SK-N-SH treated with all-trans-retinoic acid at 6 μM for 48 hours (cell line): ENCODE data around the gene ZNF214.

Source experiments
- ATAC-seq: fragments of 200-7000 bp; cut with Tn5 transposase; 3 replicates; pipeline ENCODE4 v1.9.1; 2020; ENCODE audit warnings: mild to moderate bottlenecking, moderate library complexity
- ARNTL ChIP-seq: fragments of 450-650 bp; formaldehyde crosslinking; IDR thresholded peaks from 2 replicates; pipeline ENCODE4 v1.5.0; 2020; ENCODE audit warnings: low read depth, mild to moderate bottlenecking, moderate library complexity, borderline replicate concordance
- BACH2 ChIP-seq: fragments of 250-450 bp; sonication (Bioruptor Pico); IDR thresholded peaks from 2 replicates; pipeline ENCODE4 v1.9.0; 2021; ENCODE audit warnings: mild to moderate bottlenecking, borderline replicate concordance
- CREB5 ChIP-seq: fragments of 250-450 bp; sonication (Bioruptor Pico); IDR thresholded peaks from 2 replicates; pipeline ENCODE4 v1.5.1; 2020; ENCODE audit warnings: low read depth, mild to moderate bottlenecking, moderate library complexity
- CSDC2 ChIP-seq: fragments of 250-450 bp; sonication (Bioruptor Pico); IDR thresholded peaks from 2 replicates; pipeline ENCODE4 v1.5.0; 2020; ENCODE audit warnings: mild to moderate bottlenecking, moderate library complexity
- CSRNP3 ChIP-seq: fragments of 250-450 bp; sonication (Bioruptor Pico); IDR thresholded peaks from 2 replicates; pipeline ENCODE4 v1.5.1; 2021; ENCODE audit warnings: mild to moderate bottlenecking, moderate library complexity
- ESRRG ChIP-seq: fragments of 250-450 bp; sonication (Bioruptor Pico); IDR thresholded peaks from 2 replicates; pipeline ENCODE4 v1.6.1; 2021; ENCODE audit warnings: mild to moderate bottlenecking
- GLIS3 ChIP-seq: fragments of 250-450 bp; sonication (Bioruptor Pico); IDR thresholded peaks from 2 replicates; pipeline ENCODE4 v1.5.0; 2020; ENCODE audit warnings: mild to moderate bottlenecking, moderate library complexity
- ISL1 ChIP-seq: fragments of 250-450 bp; sonication (Bioruptor Pico); IDR thresholded peaks from 2 replicates; pipeline ENCODE4 v2.1.2; 2022; ENCODE audit warnings: mild to moderate bottlenecking, moderate library complexity
- OSR1 ChIP-seq: fragments of 250-450 bp; sonication (Bioruptor Pico); IDR thresholded peaks from 2 replicates; pipeline ENCODE4 v1.8.0; 2022; ENCODE audit warnings: moderate library complexity, mild to moderate bottlenecking, inconsistent platforms
- PATZ1 ChIP-seq: fragments of 250-450 bp; sonication (Bioruptor Pico); IDR thresholded peaks from 2 replicates; pipeline ENCODE4 v1.8.0; 2020; ENCODE audit warnings: mild to moderate bottlenecking, moderate library complexity, borderline replicate concordance
- POU6F1 ChIP-seq: fragments of 250-450 bp; sonication (Bioruptor Pico); IDR thresholded peaks from 2 replicates; pipeline ENCODE4 v1.8.0; 2021; ENCODE audit warnings: low read depth, mild to moderate bottlenecking, moderate library complexity, borderline replicate concordance
- PPARA ChIP-seq: fragments of 250-450 bp; sonication (Bioruptor Pico); IDR thresholded peaks from 2 replicates; pipeline ENCODE4 v1.5.0; 2020; ENCODE audit warnings: mild to moderate bottlenecking, borderline replicate concordance
- RARB ChIP-seq: fragments of 250-450 bp; sonication (Bioruptor Pico); IDR thresholded peaks from 2 replicates; pipeline ENCODE4 v1.8.0; 2021; ENCODE audit warnings: mild to moderate bottlenecking, moderate library complexity
- SNAI2 ChIP-seq: fragments of 250-450 bp; sonication (Bioruptor Pico); IDR thresholded peaks from 2 replicates; pipeline ENCODE4 v1.5.0; 2020; ENCODE audit warnings: mild to moderate bottlenecking, moderate library complexity
- TCF4 ChIP-seq: fragments of 250-450 bp; sonication (Bioruptor Pico); IDR thresholded peaks from 2 replicates; pipeline ENCODE4 v1.8.0; 2021; ENCODE audit warnings: mild to moderate bottlenecking, moderate library complexity, borderline replicate concordance
- TOX ChIP-seq: fragments of 250-450 bp; sonication (Bioruptor Pico); IDR thresholded peaks from 2 replicates; pipeline ENCODE4 v1.8.0; 2021; ENCODE audit warnings: mild to moderate bottlenecking, moderate library complexity, borderline replicate concordance
- TSHZ2 ChIP-seq: fragments of 250-450 bp; sonication (Bioruptor Pico); IDR thresholded peaks from 2 replicates; pipeline ENCODE4 v1.5.0; 2020; ENCODE audit warnings: mild to moderate bottlenecking, moderate library complexity
- ZC3H10 ChIP-seq: fragments of 250-450 bp; sonication (Bioruptor Pico); IDR thresholded peaks from 2 replicates; pipeline ENCODE4 v1.5.1; 2021; ENCODE audit warnings: mild to moderate bottlenecking, moderate library complexity
- ZFP3 ChIP-seq: fragments of 250-450 bp; sonication (Bioruptor Pico); IDR thresholded peaks from 2 replicates; pipeline ENCODE4 v1.5.0; 2020; ENCODE audit warnings: mild to moderate bottlenecking, moderate library complexity
- ZFP30 ChIP-seq: fragments of 450-650 bp; formaldehyde crosslinking; IDR thresholded peaks from 2 replicates; pipeline ENCODE4 v1.5.0; 2022; ENCODE audit warnings: mild to moderate bottlenecking, moderate library complexity
- ZNF565 ChIP-seq: fragments of 450-650 bp; formaldehyde crosslinking; conservative IDR thresholded peaks from 2 replicates; pipeline ENCODE4 v1.5.0; 2020; ENCODE audit warnings: low read depth, mild to moderate bottlenecking, moderate library complexity
- ZNF70 ChIP-seq: fragments of 450-650 bp; formaldehyde crosslinking; IDR thresholded peaks from 2 replicates; pipeline ENCODE4 v1.5.0; 2020; ENCODE audit warnings: mild to moderate bottlenecking, moderate library complexity
- ZNF8 ChIP-seq: fragments of 450-650 bp; formaldehyde crosslinking; IDR thresholded peaks from 2 replicates; pipeline ENCODE4 v1.5.0; 2020; ENCODE audit warnings: mild to moderate bottlenecking, moderate library complexity

Gene ZNF214

GRCh38 chr11:7019500-7020182 is 505 bp downstream of the ZNF214 start:
- TF ChIP-seq ARNTL (CRISPR knock-in tag) (no peak), RARB (CRISPR knock-in tag) (no peak), BACH2 (CRISPR knock-in tag) (no peak), ISL1 (no peak), CREB5 (no peak), TOX (CRISPR knock-in tag) (no peak), POU6F1 (CRISPR knock-in tag) (no peak), PPARA (no peak), ZNF8 (CRISPR knock-in tag) (no peak)
- peak; percentile 75 for ATAC-seq

GRCh38 chr11:7016011-7016410 is 4.1 kb downstream of the ZNF214 start:
- TF ChIP-seq ISL1 (no peak), TCF4 (CRISPR knock-in tag) (no peak), SNAI2 (CRISPR knock-in tag) (no peak), ZFP3 (no peak), ARNTL (CRISPR knock-in tag) (no peak), TOX (CRISPR knock-in tag) (no peak), GLIS3 (CRISPR knock-in tag) (no peak)
- no peak for ATAC-seq

- no peak for TF ChIP-seq CSRNP3 (CRISPR knock-in tag)
- no peak for TF ChIP-seq ZNF565 (CRISPR knock-in tag)
- no peak for TF ChIP-seq PATZ1 (CRISPR knock-in tag)
- no peak for TF ChIP-seq ARNTL (CRISPR knock-in tag)
- no peak for TF ChIP-seq BACH2 (CRISPR knock-in tag)
- TF ChIP-seq ZNF70 (CRISPR knock-in tag), result no peak
- no peak for TF ChIP-seq ZFP3
- TF ChIP-seq CSDC2, result no peak
- no peak for TF ChIP-seq ZC3H10 (CRISPR knock-in tag)
- TF ChIP-seq, all 23 proteins: peak for 0
Observed at GRCh38 chr11:7014118-7014517, 6.0 kb downstream of the ZNF214 start.

GRCh38 chr11:7004482-7004881 is 15.7 kb downstream of the ZNF214 start:
- peak; percentile 46; the same call in 2 of the 3 replicates for ATAC-seq
- TF ChIP-seq ZFP3 (no peak), BACH2 (CRISPR knock-in tag) (no peak), TSHZ2 (CRISPR knock-in tag) (no peak), RARB (CRISPR knock-in tag) (no peak), TCF4 (CRISPR knock-in tag) (no peak), PATZ1 (CRISPR knock-in tag) (no peak), SNAI2 (CRISPR knock-in tag) (no peak), OSR1 (CRISPR knock-in tag) (no peak), ZNF8 (CRISPR knock-in tag) (no peak), ESRRG (no peak), ZFP30 (CRISPR knock-in tag) (no peak), POU6F1 (CRISPR knock-in tag) (no peak), GLIS3 (CRISPR knock-in tag) (no peak), ZNF565 (CRISPR knock-in tag) (no peak)

More at GRCh38 chr11:7014118-7014517, 6.0 kb downstream of the ZNF214 start:
- ATAC-seq, result no peak
